Stimulated activated CD4-positive, alpha-beta T cell treated with anti-CD3 and anti-CD28 coated beads, Interleukin-2, amount 100 ng/mL, for 4 hours (primary cell): ENCODE measurements around the gene NTM.

Experiments
- DNase-seq: peaks from one replicate; pipeline ENCODE4 v3.0.0-alpha.2; 2020; ENCODE audit warnings: low read depth

Gene NTM

DNA sequence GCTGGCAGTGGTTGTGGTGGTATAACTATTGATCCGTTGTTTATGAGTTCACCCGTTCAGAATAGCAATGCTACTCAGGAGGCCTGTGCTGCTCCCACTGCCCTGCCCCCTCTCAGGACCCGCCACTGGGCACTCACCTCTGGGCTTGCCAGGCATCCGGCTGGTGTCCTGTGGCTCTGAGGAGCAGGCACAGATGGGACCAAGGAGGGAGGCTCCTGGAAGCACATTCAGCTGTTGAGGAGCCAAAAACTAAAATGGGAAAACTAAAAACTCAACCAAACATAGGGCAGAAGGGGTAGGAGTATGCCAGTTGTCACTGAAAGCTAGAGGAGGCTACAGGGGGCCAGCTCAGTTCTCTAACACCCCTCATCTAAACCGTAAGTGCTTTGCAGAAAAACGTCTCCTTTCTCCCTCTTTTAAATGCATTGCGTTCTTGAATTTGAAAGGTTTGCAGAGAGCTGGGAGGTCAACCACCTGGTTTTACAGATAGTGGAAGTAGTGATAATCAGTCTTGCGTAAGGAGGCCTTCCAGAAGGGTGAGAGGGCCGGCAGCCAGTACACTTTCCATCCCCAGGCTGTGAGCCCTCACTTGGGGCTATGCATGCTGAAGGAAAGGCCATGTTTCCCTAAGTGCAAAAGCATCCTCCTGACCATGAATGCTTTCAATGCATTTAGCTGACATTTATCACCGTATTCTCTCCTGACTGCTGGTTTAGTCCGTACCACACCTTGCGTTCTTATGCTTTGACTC lies 547.4 kb downstream of the NTM start:
- no peak for DNase-seq

DNA sequence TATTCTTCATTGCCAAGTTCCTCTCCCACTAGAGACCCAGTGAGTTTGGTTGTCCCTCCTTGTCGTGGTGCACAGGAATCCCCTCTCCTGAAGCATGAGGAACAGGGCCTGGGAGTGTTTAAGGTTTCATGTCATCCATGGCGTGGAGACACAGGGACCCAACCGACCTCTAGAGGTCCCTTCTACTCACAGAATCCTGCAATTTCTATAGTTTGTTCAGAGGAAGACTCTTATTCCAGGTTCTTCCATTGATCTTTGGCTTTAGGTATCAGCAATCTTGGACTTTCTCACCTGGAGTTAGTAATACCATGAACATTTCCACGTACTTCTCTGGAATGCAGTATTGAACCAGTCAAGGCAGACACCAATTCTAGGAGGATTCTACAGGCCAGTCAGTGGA lies 548.2 kb downstream of the NTM start:
- DNase-seq, result no peak

DNA sequence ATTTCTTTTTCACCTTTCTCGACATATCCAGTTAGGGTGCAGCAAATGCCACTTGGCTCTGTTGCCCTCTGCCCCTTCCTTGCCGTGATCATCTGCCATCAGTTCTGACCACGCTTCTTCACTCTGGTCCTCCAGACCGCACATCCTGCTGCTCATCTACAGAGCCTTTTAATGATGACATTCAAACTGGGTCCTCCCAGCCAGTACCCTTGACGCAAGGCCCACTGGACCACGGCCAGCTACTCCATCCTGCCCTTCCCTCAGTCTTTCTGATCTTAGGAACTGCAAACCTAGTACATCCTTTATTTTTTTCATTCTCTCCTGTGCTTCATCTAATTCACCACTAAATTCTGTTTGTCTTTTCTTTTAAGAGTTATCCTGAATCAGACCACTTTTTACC lies 551.8 kb downstream of the NTM start:
- no peak for DNase-seq

DNA sequence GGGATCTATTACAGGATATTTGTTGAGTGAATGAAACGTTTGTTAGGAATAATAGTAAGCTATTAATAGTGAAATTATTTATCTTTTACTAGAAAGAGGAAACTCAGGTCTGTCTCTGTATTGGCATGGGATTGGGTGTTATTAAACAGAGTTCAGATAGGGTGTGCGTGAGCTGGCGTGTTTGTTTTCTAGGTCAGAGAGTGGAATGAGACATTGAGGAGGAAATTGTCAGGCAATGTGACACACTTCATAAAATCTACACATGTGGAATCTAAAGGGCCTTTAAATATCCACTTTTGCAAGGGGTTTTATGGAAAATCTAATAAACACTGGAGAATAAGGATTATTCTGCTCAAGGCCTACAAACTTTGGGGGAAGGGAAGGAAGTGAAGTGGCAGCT lies 552.9 kb downstream of the NTM start:
- no peak for DNase-seq

DNA sequence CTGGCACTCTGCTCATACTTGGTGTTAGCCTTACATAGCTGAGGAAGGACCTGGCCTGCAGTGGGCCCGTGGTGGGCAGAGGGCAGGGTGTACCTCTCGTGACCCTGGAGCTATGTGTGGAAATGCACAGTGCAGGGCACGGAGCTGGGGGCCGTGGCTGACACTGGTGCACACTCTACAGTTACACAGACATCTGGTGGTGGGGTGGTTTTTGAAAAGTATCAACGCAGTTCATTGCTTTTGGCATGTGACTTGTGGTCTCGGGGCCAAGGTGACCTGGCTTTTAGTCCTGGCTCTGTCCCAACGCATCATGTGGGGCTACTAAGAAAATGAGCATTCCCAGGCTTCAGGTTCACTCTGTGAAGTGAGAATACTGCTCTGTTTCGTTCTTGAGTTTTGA lies 553.6 kb downstream of the NTM start:
- no peak for DNase-seq

DNA sequence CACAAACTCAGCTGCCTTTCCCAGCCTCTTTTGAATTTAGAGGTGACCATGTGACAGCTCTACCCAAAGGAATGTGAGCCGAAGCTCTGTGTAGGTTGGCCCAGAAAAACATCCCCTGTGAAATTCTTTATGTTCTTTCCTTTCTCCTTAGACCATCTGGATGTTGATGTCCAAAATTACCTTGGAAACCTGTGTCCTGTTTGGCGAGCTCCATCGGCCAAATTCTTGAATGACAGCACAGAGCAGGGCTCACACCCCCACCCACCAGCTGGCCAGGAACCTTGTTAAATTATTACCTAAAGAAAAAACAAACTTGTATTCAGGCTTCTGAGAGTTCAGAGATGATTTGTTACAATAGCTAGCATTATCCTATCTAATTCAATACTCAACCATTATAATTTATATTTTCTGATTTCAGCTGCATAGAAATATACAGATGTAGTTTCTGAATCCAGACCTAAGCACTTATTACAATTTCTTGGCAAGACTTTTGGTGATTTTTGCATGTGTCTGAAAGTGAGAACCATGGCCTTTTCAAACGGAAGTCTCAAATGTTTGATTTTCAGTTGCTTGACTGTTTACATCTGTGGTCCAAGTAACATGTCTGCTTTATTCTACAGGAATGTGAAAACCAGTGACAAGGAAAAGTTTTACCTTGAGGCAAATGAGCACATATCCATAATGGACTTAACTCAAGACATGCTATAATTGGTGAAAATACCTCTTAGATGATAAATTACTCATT lies 554.2 kb downstream of the NTM start:
- DNase-seq, result no peak

DNA sequence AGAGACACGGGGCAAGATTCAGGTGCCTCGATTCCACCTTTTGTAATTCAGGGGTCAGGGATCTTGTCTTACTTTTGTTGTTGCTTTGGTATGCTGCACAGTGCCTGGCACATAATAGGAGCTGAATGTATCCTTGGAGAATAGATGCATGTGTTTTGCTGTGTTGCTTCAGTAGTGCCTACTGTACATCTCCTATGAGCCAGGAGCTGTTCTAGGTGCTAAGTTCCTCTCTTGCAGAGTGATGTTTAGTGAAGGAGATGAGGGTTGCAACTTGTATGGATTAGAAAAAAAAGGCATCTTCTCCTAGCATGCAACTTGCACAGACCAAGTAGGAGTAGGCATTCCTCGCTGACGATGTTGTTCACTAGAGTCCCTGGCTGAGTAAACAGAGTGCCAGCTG lies 555.4 kb downstream of the NTM start:
- DNase-seq, result no peak

DNA sequence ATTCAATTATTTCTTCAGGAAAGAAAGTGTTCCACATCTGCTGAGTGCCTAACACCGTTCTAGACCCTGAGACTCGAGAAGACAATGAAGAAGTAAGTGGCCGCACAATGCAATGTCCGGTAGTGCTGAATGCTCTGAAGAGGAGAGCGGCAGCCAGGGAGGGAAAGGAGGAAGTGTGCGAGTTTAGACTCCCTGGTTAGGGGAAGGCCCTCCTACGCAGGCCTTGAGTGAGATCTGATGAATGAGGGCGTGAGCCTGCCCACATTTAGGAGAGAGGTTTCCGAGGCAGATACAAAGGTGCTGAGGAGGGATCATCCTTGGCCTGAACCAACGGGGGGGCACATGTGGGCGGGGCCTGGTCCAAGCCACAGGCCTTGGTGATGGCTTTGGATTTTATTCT lies 558.6 kb downstream of the NTM start:
- no peak for DNase-seq

DNA sequence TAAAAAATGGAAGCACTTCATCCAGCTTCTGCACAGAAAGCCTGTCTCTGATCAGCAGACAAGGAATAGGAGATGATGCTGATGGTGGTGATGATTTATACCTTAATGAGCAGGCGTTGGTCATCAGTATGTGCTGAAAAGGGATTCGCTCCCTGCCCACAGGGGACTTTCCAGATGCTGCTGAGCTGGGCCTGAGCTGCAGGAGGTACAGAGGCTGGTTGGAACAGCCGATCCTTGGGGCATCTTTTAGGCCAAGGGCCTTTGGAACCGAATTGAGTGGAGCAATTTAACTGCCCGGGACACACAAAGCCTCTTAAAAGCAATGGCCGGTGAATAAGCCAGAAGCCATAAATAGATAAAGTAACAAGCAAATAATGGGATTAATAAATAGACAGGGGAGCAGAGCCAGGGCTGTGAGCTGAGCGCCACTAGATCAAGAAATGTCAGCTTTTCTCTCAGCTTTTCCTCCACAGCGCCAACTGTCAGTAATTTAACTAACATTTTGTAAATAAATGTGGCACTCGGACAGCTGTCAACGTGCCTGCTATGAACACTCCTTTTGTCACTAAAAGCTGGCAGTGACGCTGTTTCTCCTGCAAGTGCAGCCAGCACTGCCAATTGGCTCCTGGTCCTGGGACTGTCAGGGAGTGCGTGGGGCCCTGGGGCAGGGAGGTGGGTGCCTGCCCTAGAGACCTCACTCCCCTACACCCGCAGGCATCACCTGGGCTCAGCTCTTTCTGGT lies 562.3 kb downstream of the NTM start:
- no peak for DNase-seq

DNA sequence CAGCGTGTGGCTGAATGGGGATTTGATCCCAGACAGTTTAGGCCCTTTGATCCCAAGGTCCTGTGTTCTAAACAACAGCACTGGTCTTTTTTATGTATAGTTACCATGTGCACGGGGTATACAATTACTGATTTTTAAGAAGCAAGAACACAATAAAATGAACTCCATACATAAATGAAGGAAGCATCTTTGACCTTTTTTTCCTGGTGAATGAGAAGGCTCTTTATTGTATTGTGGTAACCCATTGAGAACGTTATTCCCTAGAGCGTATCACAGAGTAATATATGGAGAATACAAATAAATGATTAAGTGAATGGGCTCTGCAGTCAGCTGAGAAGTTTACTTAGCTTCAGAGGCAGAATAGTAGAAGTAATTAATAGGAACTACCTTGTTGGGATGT lies 563.6 kb downstream of the NTM start:
- DNase-seq, result no peak

DNA sequence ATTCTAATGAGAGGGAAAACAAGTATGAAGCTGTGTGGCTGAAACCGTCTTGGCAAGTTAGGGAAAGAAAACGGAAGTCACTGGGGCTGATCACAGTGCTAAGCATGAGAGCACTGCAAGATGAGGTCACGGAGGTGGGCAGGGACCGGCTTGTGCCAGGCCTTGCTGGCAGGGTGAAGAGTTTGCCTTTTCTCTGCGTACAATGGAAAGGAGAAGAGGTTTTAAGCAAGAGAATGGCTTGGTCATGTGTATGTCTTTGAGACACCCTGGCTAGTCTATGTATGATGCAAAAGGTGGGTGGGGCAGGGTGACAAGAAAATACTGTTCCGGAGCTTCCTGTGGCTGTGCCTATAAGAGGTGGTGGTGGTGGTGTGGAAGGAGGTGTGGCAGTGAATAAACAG lies 567.9 kb downstream of the NTM start:
- no peak for DNase-seq

DNA sequence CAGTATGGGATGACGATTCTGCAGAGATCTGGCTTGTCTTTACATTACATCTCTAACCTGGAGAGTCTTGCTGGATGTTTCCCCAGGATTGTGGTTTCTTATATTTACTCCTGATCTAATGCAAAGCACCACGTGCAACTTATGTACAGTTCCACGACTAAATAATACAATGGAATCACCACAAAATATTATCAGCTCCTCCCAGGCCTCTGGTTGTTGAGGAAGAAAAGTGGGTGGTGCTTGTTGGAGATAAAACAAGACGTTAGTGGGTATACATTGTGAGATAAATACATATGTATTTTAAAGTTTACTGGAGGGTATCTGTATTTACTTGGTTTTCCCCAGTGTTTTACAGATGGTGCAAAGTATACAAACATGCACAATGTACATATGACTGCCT lies 569.7 kb downstream of the NTM start:
- DNase-seq, result no peak

DNA sequence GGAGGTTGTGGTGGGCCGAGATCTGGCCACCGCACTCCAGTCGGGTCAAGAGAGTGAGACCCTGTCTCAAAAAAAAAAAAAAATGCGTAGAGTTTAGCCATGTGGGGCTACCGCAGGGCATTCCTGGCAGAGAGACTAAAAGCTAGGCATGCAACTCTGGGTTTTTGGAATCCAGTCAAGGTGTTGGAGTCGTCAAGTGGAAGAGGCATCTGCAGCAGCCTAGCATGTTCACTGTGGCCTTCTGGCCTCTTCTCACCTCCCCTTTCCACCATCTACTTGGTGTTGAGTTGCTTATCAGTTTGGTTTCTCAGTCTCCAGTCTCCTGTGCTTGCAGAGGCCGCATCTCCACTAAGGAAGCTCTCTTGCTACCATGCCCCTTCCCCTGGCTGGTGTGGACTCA lies 572.5 kb downstream of the NTM start:
- no peak for DNase-seq

DNA sequence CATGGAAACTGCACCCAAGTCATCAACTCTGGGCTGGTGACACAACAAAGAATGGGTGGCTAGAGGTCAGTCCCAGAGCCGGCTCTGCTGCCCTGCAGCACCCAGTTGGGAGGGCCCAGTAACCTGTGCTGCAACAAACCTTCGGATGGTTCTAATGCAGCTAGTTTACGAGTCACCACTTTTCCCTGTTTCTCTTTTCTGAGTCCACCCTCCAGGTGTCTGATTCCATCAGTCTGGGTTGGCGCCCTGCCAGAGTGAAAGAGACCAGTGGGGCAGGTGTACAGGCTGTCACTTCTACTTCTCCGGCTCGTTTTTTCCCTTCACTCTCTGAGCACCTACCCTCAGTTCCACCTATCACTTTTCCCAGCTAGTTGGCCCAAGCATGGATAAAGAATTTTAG lies 572.9 kb downstream of the NTM start:
- no peak for DNase-seq

DNA sequence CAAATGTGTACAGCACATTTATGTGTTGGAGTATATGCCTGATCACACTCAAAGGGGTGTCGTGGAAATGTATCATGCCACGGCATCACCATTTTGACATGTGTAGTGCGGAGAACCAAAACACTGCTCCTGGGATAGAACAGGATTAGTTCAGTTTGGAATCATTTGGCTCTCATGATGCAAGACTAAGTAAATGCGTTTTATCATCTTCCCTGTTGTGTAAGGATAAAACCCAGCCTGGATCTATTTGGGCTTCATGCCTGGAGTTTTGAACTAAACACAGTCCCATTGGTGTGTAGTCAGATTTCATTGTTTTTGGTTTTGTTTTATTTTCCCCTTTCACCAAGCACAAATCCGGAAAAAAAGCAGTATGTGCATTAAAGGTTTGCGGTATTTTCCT lies 574.3 kb downstream of the NTM start:
- DNase-seq, result no peak

DNA sequence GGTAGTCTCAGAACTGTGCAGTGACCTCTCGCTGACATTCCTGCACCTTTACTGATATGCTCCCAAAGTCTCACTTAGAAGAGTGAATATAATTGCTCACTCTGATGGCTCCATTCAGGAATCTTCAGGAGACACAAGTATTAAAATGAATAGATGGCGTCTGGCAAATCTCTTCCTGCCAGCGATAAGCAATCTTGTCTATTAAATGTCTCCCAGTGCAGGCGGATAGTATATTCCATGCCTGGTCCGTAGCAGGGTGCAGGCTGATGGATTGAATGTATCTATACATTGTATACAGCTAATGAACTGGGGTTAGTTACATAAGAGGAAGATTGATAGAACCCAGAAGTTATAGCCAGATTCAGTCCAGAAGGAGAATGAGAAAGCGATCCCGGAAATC lies 575.3 kb downstream of the NTM start:
- DNase-seq, result no peak

DNA sequence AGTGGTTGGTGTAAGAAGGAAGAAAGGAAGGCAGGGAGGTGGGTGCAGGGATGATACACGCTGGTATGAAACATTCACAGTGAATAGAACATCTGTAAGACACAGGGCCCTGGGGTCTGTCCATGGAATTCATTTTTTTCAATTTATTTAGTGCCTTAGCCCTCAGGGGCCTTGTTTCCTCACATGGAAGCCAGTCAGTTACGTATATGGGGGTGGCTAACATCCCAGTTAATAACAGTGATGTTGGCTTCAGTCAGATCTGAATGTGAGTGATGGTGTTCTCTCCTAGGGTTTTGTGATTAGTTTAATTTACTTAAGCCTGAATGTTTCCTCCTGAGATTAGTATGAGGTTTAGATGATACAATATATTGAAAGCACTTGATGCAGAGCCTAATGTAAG lies 577.1 kb downstream of the NTM start:
- DNase-seq, result no peak

DNA sequence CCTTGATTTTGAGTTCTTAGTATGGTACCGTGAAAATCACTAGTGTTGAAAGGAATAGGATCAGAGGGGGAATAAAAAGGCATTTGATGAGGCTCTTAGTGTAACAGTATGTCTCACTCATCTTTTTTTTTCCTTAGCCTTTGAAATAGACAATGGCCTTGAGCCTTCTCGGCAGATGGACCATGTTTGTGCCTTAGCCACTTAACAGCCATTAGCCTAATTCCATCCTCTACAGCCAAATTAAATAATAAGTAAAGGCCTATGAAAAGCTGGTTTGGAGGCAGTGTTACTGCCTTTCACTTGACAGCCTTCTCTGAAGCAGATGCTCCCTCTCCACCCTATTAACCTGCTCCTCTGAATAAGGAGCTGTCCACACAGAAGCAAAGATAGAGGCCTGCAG lies 580.7 kb downstream of the NTM start:
- DNase-seq, result no peak

DNA sequence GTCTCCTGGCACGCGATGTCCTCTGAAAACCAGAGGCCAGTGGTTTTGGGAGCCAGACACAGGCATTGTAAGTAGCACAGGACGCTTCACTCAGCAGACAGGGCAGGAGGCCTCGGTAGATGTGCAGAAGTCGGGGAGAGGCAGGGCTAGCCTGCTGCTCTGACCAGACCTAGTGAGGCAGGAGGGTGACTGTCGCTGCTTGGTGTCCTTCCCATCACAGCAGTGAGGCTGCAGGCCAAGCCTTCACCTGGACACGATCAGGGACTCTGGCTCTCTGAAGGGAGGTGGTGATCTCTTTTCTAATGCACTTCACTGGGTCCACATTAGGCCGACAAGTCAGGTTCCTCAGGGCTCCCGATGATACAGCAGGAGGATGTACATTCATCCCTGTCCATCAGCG lies 583.7 kb downstream of the NTM start:
- no peak for DNase-seq

DNA sequence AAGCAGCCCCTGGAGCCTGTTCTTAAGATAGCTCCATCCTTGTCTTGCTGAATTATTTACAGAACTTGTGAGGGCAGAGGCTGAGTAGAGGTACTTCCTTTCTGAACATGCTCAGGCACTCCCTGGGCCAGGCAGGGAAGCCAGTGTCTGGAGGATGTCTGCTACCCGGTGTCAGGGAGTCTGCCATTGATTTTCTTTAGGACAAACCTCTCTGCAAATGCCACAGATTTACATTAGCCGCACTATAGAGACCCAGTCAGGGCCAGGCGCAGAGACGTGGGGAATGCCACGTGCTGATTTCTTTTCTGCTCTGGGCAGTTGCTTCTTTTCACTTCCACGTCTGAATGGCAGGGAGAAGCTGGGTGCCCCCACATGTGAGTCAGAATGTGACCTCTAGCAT lies 585.5 kb downstream of the NTM start:
- no peak for DNase-seq

DNA sequence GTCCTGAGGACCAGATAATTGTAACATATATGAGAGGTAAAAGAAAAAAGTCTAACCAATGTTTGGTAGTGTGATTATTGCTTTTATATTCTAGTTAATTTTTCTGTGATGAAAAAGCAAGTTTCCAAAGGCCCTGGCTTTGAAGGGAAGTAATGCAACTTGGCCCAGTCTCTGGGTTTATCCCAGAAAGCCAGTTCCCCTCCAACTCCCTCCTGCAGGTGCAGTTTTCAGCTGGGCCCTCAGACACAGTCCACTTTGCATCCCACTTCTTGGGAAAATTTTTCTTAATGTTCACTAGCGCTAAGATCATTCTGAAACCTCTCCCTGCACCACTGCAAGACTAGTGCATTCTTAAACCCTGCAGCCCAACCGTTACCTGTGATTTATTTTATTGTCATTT lies 586.8 kb downstream of the NTM start:
- DNase-seq, result no peak

DNA sequence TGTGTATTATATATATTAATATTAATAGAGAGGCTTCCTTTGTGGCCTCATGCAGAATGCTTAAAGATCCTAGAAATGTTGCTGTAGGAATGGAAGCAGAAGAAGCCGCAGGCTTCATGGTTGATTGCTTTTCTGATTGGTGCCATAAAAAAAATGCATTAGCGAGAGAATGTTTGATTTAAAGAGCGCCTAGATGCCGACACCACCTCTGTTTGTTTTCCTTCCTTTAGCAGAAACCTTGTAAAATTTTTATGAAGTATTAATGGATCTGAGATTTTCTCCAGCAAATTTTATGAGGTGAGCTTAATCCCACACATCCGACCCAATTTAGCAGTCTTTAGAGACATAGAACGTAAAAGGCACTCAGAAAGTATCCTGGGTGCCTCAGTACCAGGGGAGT lies 587.5 kb downstream of the NTM start:
- DNase-seq, result no peak

DNA sequence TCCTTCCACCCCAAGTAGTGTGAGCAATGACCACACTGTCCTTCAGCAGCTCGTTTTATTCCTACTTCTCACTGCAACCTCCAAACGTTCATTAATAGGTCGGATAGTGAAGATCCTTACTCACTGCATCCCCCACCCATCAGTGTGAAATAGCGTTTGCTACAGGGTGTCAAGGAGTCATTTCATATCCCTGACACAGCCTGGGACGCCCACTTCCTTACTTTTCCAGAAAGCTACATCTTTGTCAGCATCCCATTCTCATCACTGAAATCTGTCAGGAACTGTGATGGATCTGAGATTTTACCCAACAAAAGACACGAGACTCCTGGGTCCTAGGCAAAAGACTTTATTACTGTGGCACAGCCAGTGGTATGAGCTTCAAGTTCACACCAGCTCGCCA lies 592.4 kb downstream of the NTM start:
- no peak for DNase-seq
